Measurements from ENCODE around the gene SPDYE9. TPM values are rescaled to one million over a fixed set of nuclear protein-coding genes. Genes with fewer than 3 reads are reported as not detected.
"Not testable (repeated sequence)": the region's sequence is repeated elsewhere in the genome, so short reads cannot be mapped to it uniquely, and the experiment has no call there.

SPDYE9 gene, protein sequence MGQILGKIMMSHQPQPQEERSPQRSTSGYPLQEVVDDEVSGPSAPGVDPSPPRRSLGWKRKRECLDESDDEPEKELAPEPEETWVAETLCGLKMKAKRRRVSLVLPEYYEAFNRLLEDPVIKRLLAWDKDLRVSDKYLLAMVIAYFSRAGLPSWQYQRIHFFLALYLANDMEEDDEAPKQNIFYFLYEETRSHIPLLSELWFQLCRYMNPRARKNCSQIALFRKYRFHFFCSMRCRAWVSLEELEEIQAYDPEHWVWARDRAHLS
- 1 to 10 TPM in 1 of 7 donors, not detected in 6; 3.7 TPM for total RNA-seq
- under 1 TPM in 1 of 2 donors, not detected in 1; 0.11 TPM for polyA plus RNA-seq
- long read RNA-seq, donor 1, partial matches to known transcripts, result 0 of 7 reads
- long read RNA-seq, donor 1, other reads (novel, unspliced or antisense), result 7 of 7 reads
- long read RNA-seq, donor 2, result 0 reads
- long read RNA-seq, donor 3, partial matches to known transcripts, result 0 of 3 reads
- long read RNA-seq, donor 3, other reads (novel, unspliced or antisense), result 3 of 3 reads

- H3K4me1 ChIP-seq (ENCODE audit: insufficient read depth); H3K27me3 ChIP-seq; H3K36me3 ChIP-seq; H3K4me3 ChIP-seq; H3K27ac ChIP-seq; DNase-seq; H3K9me3 ChIP-seq; intact Hi-C loops (cut with DNase I): not testable (repeated sequence)
- WGBS, 3 donors, result no CpG with 5 or more reads among the region's 8 CpGs
These were observed at the start of gene SPDYE9 for GRCh38 chr7:73085938-73086337. Gene SPDYE9, minus strand, starts transcription at chr7:73086038. Its CDS starts 1,800 bp downstream, at chr7:73084238.

GRCh38 chr7:73134866-73135265, 49.0 kb upstream of the SPDYE9 start:
- DNase-seq; H3K36me3 ChIP-seq; H3K4me1 ChIP-seq (ENCODE audit: insufficient read depth); H3K9me3 ChIP-seq; H3K27me3 ChIP-seq; H3K27ac ChIP-seq; intact Hi-C loops (cut with DNase I); H3K4me3 ChIP-seq: not testable (repeated sequence)
- WGBS, 3 donors, result no CpG with 5 or more reads among the region's 2 CpGs

DNA sequence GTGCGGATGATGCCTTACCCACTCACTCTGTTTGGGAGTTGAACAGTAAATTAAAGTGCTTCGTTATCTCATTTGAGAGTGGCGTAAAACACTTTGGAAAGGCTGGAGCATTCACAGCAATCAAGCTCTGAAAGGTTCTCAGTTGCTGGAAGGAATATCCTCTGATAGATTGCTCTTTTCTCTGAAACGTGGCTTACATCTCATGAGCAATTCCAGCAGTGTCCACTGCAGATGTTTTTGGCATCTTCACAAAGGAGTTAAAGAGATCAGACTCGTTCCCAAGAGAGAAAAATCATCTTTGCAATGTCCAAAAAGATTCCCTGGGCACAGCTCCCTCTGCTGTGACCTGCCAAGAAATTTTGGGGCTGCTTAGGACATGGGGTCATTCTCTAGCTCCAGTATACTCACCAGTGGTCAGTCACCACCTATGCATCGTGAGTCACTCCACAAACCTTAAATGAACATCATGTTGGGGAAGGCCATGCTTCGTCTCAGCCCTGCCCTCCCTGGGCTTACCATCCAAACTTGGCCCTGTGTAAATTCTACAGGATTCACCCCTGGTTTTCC, 46.9 kb upstream of the SPDYE9 start:
- H3K4me3 ChIP-seq; H3K27ac ChIP-seq; H3K36me3 ChIP-seq; H3K9me3 ChIP-seq; DNase-seq; H3K27me3 ChIP-seq; intact Hi-C loops (cut with DNase I); H3K4me1 ChIP-seq (ENCODE audit: insufficient read depth): not testable (repeated sequence)
- 65% methylated on average over 3 of the region's 7 CpGs; no CpG with 5 or more reads in 2 of the 3 donors for WGBS, 3 donors

DNA sequence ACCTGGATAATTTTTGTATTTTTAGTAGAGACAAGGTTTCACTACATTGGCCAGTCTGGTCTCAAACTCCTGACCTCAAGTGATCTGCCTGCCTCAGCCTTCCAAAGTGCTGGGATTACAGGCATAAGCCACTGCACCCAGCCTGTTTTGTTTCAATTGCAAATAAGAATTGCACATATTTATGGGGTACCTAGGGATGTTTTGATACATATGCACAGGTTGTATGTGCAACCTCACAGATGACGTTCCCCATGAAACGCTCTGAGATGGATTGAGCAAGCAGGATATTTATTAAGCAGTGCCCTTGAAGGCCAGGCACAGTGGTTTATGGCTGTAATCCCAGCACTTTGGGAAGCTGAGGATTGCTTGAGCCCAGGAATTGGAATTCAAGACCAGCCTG, 44.8 kb upstream of the SPDYE9 start:
- intact Hi-C loops (cut with DNase I); H3K9me3 ChIP-seq; H3K4me1 ChIP-seq (ENCODE audit: insufficient read depth); DNase-seq; H3K4me3 ChIP-seq; H3K36me3 ChIP-seq; H3K27me3 ChIP-seq; H3K27ac ChIP-seq: not testable (repeated sequence)
- WGBS, 3 donors, result no CpG with 5 or more reads among the region's 2 CpGs

- H3K27ac ChIP-seq; intact Hi-C loops (cut with DNase I); DNase-seq; H3K4me1 ChIP-seq (ENCODE audit: insufficient read depth); H3K4me3 ChIP-seq; H3K36me3 ChIP-seq; H3K9me3 ChIP-seq; H3K27me3 ChIP-seq: not testable (repeated sequence)
- no CpG with 5 or more reads among the region's 1 CpG for WGBS, 3 donors
These were observed 38.3 kb upstream of the SPDYE9 start for GRCh38 chr7:73124126-73124525.

- H3K4me3 ChIP-seq; H3K27me3 ChIP-seq; H3K36me3 ChIP-seq; H3K9me3 ChIP-seq; DNase-seq; intact Hi-C loops (cut with DNase I); H3K4me1 ChIP-seq (ENCODE audit: insufficient read depth); H3K27ac ChIP-seq: not testable (repeated sequence)
- WGBS, 3 donors, result 80 to 100% (median 86%) methylated on average over 1 to 3 of the region's 4 CpGs
These were observed 37.1 kb upstream of the SPDYE9 start for GRCh38 chr7:73122778-73123447.

- H3K27ac ChIP-seq; H3K9me3 ChIP-seq; H3K27me3 ChIP-seq; H3K36me3 ChIP-seq; H3K4me3 ChIP-seq; H3K4me1 ChIP-seq (ENCODE audit: insufficient read depth); DNase-seq; intact Hi-C loops (cut with DNase I): not testable (repeated sequence)
- WGBS, 3 donors, result no CpG with 5 or more reads among the region's 1 CpG
These were observed 32.3 kb upstream of the SPDYE9 start for GRCh38 chr7:73118155-73118554.

- H3K27me3 ChIP-seq; H3K36me3 ChIP-seq; intact Hi-C loops (cut with DNase I); H3K4me1 ChIP-seq (ENCODE audit: insufficient read depth); H3K27ac ChIP-seq; H3K9me3 ChIP-seq; DNase-seq; H3K4me3 ChIP-seq: not testable (repeated sequence)
- no CpG with 5 or more reads among the region's 8 CpGs for WGBS, 3 donors
These were observed 28.0 kb downstream of the SPDYE9 start, which contains the start of gene SPDYE11 for GRCh38 chr7:73057811-73058210. Gene SPDYE11, minus strand, starts transcription at chr7:73057911. Its CDS starts 1,800 bp downstream, at chr7:73056111.

DNA sequence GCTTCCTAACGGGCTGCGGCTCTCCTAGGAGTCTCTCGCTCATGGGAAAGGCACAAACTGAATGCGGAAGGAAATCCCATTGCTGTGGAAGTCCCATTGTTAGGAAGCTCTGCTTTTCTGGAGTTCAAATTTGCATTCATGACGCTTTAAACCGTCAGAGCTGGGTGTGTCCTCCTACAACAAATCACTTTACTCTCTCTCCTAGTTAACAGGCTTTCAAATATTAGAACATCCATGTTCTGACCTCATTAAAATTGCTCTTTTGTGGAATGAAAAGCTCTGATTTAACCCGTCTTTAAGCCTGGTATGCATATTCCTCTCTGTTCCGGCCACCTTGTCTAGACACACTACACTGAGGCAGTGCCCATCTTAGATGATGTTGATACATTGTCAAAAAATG, 56.2 kb downstream of the SPDYE9 start, which contains the start of gene SPDYE8:
Gene SPDYE8 (minus strand): TSS at position 101 of the 400 bp plus-strand sequence. CDS start 1,800 bp downstream, outside the sequence.
- no CpG with 5 or more reads among the region's 8 CpGs for WGBS, 3 donors
- DNase-seq; H3K4me3 ChIP-seq; intact Hi-C loops (cut with DNase I); H3K36me3 ChIP-seq; H3K9me3 ChIP-seq; H3K4me1 ChIP-seq (ENCODE audit: insufficient read depth); H3K27ac ChIP-seq; H3K27me3 ChIP-seq: not testable (repeated sequence)

All from ovary (tissue), 10 donors.